HEK293 (cell line): ENCODE data around the gene PRTG.

ENCODE experiments used
- CTCF ChIP-seq: fragments of 450-650 bp; formaldehyde crosslinking; IDR thresholded peaks from 2 replicates; pipeline ENCODE4 v1.5.1; 2016; ENCODE audit warnings: missing biosample characterization, missing genetic modification characterization
- REPIN1 ChIP-seq: fragments of 450-650 bp; formaldehyde crosslinking; IDR thresholded peaks from 2 replicates; pipeline ENCODE4 v1.5.1; 2017; ENCODE audit warnings: missing biosample characterization, missing genetic modification characterization, low read depth
- SP2 ChIP-seq: fragments of 450-650 bp; formaldehyde crosslinking; IDR thresholded peaks from 2 replicates; pipeline ENCODE4 v1.5.1; 2016; ENCODE audit warnings: missing biosample characterization, missing genetic modification characterization
- TCF7L2 ChIP-seq: IDR thresholded peaks from 2 replicates; pipeline ENCODE4 v1.6.1; 2011; ENCODE audit warnings: low read depth, mild to moderate bottlenecking, inconsistent platforms, low read length, moderate library complexity, borderline replicate concordance
- ZBTB20 ChIP-seq: fragments of 450-650 bp; formaldehyde crosslinking; IDR thresholded peaks from 2 replicates; pipeline ENCODE4 v1.5.1; 2016; ENCODE audit warnings: missing biosample characterization, missing genetic modification characterization
- ZNF302 ChIP-seq: fragments of 450-650 bp; formaldehyde crosslinking; IDR thresholded peaks from 2 replicates; pipeline ENCODE4 v1.5.1; 2016; ENCODE audit warnings: missing biosample characterization, missing genetic modification characterization, low read depth
- ZNF416 ChIP-seq: fragments of 450-650 bp; formaldehyde crosslinking; IDR thresholded peaks from 2 replicates; pipeline ENCODE4 v1.5.1; 2016; ENCODE audit warnings: missing biosample characterization, missing genetic modification characterization

GRCh38 chr15:55734641-55735040, 8.3 kb downstream of the PRTG start:
- TF ChIP-seq ZNF302 (tag by site-specific recombination) (no peak), TCF7L2 (no peak), CTCF (tag by site-specific recombination) (no peak), SP2 (tag by site-specific recombination) (no peak), ZNF416 (no peak), ZBTB20 (no peak), REPIN1 (no peak)
